Stimulated activated CD8-positive, alpha-beta memory T cell treated with anti-CD3 and anti-CD28 coated beads, Interleukin-12 subunit alpha, Interleukin-12 subunit beta, amount 100 ng/mL, for 4 hours (primary cell): ENCODE measurements around the gene EPN3.

Experiments
- DNase-seq: peaks from one replicate; pipeline ENCODE4 v3.0.0-alpha.2; 2020; ENCODE audit warnings: low read depth

EPN3 gene

GRCh38 chr17:50511058-50511457 lies 21.5 kb upstream of the EPN3 start:
- no peak for DNase-seq

DNA sequence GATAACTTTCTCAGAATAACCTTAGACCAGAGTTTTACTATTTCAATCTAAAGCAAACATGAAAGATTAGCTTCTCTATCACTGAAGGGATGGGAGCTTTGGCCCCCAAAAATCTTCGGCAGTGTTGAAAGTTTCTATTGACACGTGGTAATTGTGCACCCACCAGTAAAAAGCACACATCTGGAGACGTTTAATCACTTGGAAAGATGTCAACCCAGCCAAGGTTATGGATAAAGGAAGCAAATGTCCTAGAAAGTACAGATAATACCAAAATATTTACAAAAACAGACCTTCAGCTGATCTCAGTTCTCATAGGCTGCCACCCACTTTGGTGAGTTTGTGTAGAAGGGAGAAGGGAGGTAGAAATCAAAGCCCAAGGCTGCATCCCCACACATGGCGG lies 19.0 kb upstream of the EPN3 start:
- DNase-seq = no peak

- DNase-seq = no peak
These were observed 18.1 kb upstream of the EPN3 start for GRCh38 chr17:50514388-50514787.

- no peak for DNase-seq
These were observed 17.4 kb upstream of the EPN3 start for GRCh38 chr17:50514936-50515702.

- no peak for DNase-seq
These were observed 15.5 kb upstream of the EPN3 start for GRCh38 chr17:50517011-50517410.

DNA sequence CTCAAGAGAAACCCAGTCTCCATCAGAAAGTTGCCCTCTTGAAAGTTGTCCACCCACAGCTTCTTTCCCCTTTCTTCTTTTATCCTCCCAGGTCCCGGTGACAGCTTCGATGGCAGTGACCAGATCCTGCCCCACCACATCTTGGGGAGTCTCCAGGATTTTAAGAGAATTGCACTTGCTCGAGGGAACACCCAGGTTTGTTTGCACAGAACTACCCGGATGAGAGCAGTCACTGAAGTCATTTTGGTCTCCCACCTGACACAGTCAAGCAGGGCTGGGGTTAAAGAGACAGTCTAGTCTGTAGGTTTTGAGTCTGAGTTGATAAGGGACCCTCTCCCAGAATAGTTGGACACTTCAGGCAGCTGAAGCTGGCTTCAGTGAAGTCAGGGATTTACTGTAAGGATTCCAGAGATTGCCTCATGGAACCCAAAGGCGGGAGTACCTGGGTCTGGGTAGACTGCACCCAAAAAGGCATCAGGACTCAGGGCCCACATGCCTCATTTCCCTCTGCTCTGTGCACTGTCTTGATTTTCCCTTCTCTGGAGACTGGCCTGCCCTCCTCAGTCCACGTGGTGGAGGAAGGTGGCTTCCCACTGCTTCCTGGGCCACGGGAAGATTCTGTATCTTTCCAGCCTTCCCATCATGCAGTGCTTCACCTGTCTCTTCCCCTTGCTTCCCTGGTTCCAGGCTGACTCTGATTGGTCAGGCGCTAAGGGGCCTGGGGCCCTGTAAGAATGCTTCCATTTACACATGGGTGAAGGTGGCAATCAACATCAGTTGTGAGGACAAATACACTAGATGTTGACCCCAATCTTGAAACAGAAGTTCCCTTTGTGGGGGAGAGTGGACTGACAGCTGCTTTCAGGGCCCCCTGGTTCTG lies 14.8 kb upstream of the EPN3 start:
- DNase-seq = no peak

DNA sequence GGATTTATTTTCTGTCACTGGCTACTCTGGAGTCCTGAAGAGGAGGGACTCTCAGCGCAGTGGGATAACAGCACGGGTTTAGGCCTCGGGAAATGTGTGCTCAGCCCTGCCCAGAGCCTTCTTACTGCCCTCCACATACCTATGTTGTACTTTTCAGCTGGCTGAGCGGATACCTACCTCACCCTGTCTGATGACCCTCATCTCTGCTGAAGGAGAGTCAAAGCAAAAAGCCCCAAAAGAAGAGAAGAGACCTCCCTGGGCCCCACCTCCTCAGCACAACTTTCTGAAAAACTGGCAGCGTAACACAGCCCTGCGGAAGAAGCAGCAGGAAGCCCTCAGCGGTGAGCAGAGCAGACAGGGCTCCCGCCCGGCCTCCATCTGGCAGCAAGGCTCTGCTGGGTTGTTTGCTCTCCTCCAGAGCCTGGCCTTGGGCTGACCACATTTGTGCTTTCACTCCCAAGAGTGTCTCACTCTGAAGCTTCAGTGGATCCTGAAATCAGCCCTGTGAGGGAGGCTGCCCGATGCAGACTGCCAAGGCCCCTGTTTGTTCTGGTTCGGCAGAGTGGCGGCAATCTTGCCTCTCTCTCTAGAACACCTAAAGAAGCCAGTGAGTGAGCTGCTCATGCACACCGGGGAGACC lies 14.0 kb upstream of the EPN3 start:
- no peak for DNase-seq

DNA sequence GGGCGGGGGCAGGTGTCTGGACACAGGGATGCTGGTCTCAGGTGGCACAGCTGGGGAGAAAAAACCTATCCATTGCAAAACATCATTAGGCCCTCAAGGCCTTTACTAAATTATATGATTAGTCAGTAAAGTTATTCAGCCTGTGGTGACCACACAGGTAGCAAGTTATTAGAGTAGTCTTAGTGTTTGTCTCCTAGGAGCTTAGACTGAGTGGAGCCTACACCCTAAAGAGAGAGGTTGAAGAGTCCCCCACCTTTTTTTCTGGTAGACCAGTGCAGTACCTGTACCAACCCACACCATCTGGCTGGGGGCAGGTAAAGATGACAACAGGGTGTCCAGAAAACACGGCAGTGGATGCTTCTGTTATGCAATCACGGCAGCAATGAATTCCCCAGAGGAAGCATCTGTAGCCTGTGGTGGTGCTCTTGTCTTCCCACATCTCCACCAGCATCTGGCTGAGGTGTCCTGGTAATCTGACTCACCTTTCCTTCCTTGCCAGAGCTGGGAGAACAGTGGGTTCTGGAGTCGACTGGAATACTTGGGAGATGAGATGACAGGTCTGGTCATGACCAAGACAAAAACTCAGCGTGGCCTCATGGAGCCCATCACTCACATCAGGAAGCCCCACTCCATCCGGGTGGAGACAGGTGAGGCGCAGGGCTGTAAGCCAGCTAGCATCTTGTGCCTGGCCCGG lies 13.2 kb upstream of the EPN3 start:
- no peak for DNase-seq

DNA sequence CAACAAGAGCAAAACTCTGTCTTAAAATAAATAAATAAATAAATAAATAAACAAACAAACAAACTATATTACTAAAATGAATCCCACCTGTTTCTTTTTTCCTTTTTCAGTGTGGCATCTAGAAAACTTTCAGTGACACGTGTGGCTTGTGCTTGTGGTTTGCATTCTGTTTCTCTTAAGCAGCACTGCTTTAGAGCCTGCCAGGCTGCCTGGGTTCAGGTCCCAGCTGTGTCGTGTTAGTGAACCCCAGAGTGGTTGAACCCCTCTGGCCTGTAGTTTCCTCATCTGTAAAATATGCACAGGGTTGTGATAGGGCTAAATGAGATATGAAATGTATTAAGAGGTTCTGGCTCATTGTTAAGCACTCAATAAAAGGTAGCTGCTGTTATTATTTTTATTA lies 12.1 kb upstream of the EPN3 start:
- DNase-seq = no peak

DNA sequence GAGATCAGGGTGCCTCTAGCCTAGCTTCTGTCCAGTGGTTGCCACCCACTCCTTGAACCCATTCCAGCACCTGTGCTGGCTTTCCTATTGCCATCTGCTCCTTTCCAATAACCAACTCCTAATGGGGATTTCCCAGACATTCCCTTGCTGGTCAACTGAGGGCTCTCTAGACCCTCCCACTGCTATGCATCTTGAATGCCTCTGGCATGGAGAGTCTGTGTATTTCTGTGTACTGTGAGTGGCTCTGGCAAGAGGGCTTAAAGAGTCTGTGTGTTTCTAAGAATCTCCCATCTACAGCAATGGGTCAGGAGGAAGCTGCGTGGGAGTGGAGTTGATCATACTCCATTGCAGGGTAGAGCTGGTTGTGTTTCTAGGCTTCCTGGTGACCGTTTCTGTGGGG lies 11.0 kb upstream of the EPN3 start:
- no peak for DNase-seq

DNA sequence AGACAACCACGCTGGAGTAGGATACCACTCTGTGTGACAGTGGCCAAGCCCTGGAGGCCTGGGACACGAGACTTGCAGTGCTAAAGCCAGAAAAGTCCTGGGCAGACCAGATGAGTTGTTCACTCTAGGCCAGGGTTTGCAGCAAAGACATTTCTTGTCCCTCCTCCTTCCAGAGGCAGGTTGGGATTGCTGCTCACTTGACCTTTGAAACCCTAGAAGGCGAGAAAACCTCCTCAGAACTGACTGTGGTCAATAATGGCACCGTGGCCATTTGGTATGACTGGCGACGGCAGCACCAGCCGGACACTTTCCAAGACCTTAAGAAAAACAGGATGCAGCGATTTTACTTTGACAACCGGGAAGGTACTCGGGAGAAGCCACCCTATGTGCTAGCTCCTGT lies 9.8 kb upstream of the EPN3 start:
- no peak for DNase-seq

DNA sequence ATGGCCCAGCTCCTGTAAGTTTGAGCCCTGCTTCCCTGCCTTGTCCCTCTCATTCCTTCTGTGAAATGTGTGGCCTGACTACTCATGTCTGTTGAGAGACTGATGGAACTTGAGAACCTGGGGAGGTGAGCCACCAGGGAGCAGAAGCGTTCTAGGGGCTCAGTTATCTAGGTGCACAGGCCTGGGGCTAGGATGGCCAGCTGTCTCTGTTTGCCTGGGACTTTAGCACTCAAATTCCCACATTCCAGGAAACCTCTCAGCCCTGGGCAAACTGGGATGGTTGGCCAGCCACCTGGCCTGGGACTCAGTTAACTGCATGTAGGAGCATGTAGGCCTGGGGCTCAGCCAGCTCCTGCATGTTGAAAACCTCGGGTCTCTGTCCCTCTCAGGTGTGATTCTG lies 9.3 kb upstream of the EPN3 start:
- no peak for DNase-seq

DNA sequence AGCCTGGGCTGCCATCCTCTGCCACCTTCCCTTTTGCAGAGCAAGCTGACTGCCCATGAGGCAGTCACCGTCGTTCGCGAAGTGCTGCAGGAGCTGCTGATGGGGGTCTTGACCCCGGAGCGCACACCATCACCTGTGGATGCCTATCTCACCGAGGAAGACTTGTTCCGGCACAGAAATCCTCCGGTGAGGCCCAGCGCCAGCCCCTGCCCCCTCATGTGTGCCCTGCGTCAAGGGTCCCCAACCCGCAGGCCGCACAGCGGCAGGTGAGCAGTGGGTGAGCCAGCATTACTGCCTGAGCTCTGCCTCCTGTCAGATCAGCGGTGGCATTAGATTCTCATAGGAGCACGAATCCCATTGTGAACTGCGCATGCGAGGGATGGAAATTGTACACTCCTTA lies 7.7 kb upstream of the EPN3 start:
- no peak for DNase-seq

- DNase-seq = no peak
These were observed 5.3 kb upstream of the EPN3 start for GRCh38 chr17:50527155-50527762.

- DNase-seq = no peak
These were observed 4.5 kb upstream of the EPN3 start for GRCh38 chr17:50527949-50528474.

DNA sequence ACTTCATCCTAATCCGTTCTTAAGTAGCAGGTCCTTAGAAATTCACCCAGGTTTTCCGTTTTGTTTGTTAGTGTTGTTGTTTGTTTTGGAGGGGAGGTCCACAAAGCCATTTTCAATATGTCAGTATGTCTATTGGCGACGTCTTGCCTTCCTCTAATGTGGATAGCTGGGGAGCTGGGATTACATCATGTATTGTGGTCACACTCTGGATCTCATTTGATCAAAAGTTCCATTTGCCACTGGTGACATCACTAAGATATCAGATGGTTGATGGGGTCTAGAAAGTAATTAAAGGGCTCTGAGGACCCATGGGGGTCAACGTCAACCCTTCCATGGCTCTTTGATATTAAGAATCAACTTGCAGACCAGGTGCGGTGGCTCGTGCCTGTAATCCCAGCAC lies 2.7 kb upstream of the EPN3 start:
- no peak for DNase-seq

GRCh38 chr17:50531428-50532025 lies 1.0 kb upstream of the EPN3 start:
- DNase-seq = no peak

DNA sequence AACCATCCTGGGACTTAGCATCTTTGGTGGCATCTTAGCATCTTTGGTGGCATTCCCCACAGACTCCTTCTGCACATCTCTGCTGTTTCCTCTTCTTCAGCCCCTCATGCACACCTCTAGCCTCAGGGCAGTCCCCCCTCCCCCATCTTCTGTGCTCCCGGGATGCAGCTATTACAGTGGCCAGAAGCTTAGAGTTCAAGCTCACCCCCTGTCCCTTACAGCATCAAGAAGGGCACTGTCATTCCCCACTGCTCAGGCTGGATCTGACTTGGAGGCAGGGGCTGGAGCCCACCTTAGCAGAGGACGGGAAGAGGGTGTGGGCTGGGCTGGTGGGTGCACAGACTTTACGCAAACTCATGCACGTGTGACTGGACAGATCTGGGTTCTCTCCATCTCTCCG lies 650 bp downstream of the EPN3 start:
- DNase-seq = no peak

DNA sequence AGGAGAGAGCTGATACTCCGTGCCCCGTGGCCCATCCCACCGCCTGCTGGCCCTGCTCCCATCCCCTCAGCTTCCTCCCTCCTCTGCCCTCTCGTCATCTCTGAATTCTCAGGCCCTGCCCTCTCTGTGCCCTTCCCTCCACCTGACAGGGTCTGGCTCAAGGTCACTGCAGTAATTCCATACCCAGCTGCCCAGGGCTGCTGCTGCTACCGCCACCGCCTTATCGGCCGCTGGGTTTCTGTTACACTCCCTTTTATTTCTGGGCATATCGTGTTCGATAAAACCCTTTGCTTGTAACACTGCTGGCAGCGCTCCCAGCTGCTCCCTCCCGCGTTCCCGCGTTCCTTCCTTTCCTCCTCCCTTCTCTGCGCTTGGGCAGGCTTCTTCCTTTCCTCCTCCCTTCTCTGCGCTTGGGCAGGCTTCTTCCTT lies 1.2 kb downstream of the EPN3 start:
- DNase-seq = no peak

- no peak for DNase-seq
These were observed 1.9 kb downstream of the EPN3 start for GRCh38 chr17:50534222-50534978.

DNA sequence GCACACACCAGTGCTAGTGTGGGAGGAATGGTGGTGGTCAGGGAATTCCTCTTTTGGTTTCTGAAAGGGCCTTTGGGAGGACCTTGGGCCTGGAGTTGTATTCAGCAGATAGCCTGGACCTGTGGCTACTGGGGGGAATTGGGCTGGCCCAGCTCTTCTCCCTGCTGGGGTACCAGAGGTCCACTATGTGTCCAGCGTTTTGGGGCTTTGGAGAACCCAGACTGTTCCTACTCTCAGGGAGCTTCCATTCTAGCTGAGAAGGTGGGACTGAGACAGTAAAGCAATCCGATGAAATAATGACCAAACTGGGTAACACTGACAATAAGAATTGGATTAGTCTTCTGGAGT lies 2.4 kb downstream of the EPN3 start:
- no peak for DNase-seq
